Mesothelial cell of epicardium (in vitro differentiated cells): ENCODE data around the gene SMYD1. TPM values are rescaled to one million over a fixed set of nuclear protein-coding genes. Genes with fewer than 3 reads are reported as not detected.

Experiments
- DNase-seq, 2 experiments: peaks; one replicate each; pipeline ENCODE4 v3.0.0; 2021; ENCODE audit warnings: low spot score in 2 of 2; ENCODE audit not compliant: unreplicated experiment in 2 of 2
- H3K27ac Mint-ChIP-seq: 2 replicates; pipeline ENCODE4 v1.8.0; 2021; ENCODE audit warnings: mixed read lengths
- H3K27me3 Mint-ChIP-seq: 2 replicates; pipeline ENCODE4 v1.8.0; 2021; ENCODE audit warnings: low read depth, mixed read lengths
- H3K36me3 Mint-ChIP-seq: 2 replicates; pipeline ENCODE4 v1.8.0; 2021; ENCODE audit warnings: mixed read lengths
- H3K4me1 Mint-ChIP-seq: 2 replicates; pipeline ENCODE4 v1.8.0; 2021; ENCODE audit warnings: mixed read lengths
- H3K4me3 Mint-ChIP-seq: 2 replicates; pipeline ENCODE4 v1.8.0; 2021; ENCODE audit warnings: mild to moderate bottlenecking, moderate library complexity, mixed read lengths
- H3K9me3 Mint-ChIP-seq: 2 replicates; pipeline ENCODE4 v1.8.0; 2021; ENCODE audit warnings: mixed read lengths
- CTCF ChIP-seq: fragments of 200-600 bp; sonication (generic); IDR thresholded peaks from one replicate; pipeline ENCODE4 v1.5.0; 2021; ENCODE audit warnings: antibody characterized with exemption; ENCODE audit not compliant: unreplicated experiment
- total RNA-seq: library from RNA; stranded (reverse); gene quantifications from 3 replicates; pipeline ENCODE4 v1.2.1, GENCODE V29; 2021

SMYD1 gene
- total RNA-seq, 1 donor from 2014 or later: not detected

- TF ChIP-seq CTCF: no peak
- Mint-ChIP-seq H3K27me3 (peaks cover 56% of the 10 kb centered on the region), H3K9me3 (no peaks in the 10 kb centered on the region), H3K4me1 (no peaks in the 10 kb centered on the region), H3K36me3 (no peaks in the 10 kb centered on the region), H3K27ac (no peak overlapping the region), H3K4me3 (no peak overlapping the region)
- DNase-seq: no peak
Measured at GRCh38 chr2:88131201-88131998, 63.8 kb downstream of the SMYD1 start.

DNA sequence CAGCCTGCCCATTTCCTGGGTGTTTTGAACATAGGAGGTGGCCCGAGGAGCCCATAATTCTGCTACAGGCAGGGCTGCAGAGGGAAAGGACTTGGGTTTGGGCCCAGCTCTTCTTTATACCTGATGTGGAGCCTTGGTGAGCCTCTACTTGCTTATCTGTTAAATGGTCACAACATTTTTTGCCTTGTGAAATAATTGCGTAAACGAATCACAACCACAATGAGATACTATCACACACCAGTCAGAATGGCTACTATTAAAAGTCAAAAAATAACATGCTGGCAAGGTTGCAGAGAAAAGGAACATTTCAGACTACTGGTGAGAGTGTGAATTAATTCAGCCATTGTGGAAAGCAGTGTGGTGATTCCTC, 64.4 kb downstream of the SMYD1 start:
- no peak for DNase-seq
- TF ChIP-seq CTCF: no peak
- no peaks in the 10 kb centered on the region for H3K36me3 Mint-ChIP-seq

GRCh38 chr2:88133875-88134274, 66.2 kb downstream of the SMYD1 start:
- Mint-ChIP-seq H3K27ac (no peak overlapping the region), H3K4me1 (no peaks in the 10 kb centered on the region), H3K27me3 (peaks cover 57% of the 10 kb centered on the region), H3K9me3 (no peaks in the 10 kb centered on the region), H3K36me3 (no peaks in the 10 kb centered on the region), H3K4me3 (no peak overlapping the region)
- no peak for DNase-seq
- no peak for TF ChIP-seq CTCF

More for the DNA sequence above, 64.4 kb downstream of the SMYD1 start:
- H3K4me1 Mint-ChIP-seq: no peaks in the 10 kb centered on the region
- H3K27ac Mint-ChIP-seq: no peak overlapping the region
- H3K4me3 Mint-ChIP-seq: no peak overlapping the region
- peaks cover 55% of the 10 kb centered on the region for H3K27me3 Mint-ChIP-seq
- H3K9me3 Mint-ChIP-seq: no peaks in the 10 kb centered on the region

GRCh38 chr2:88136817-88137216, 69.2 kb downstream of the SMYD1 start:
- H3K27me3 Mint-ChIP-seq: peaks cover 59% of the 10 kb centered on the region
- peaks cover 7% of the 10 kb centered on the region for H3K9me3 Mint-ChIP-seq

GRCh38 chr2:88137833-88138232, 70.2 kb downstream of the SMYD1 start:
- no peak for TF ChIP-seq CTCF
- H3K27me3 Mint-ChIP-seq: peaks cover 59% of the 10 kb centered on the region
- H3K9me3 Mint-ChIP-seq: peaks cover 10% of the 10 kb centered on the region
- H3K36me3 Mint-ChIP-seq: no peaks in the 10 kb centered on the region
- H3K4me3 Mint-ChIP-seq: no peak overlapping the region
- DNase-seq: no peak
- no peaks in the 10 kb centered on the region for H3K4me1 Mint-ChIP-seq
- H3K27ac Mint-ChIP-seq: no peak overlapping the region

More at GRCh38 chr2:88136817-88137216, 69.2 kb downstream of the SMYD1 start:
- Mint-ChIP-seq H3K27ac (no peak overlapping the region), H3K36me3 (no peaks in the 10 kb centered on the region), H3K4me3 (no peak overlapping the region), H3K4me1 (no peaks in the 10 kb centered on the region)
- TF ChIP-seq CTCF: no peak
- DNase-seq: no peak
